IMR-90 (cell line): Measurements from ENCODE around the gene COL27A1. TPM values are rescaled to one million over a fixed set of nuclear protein-coding genes. Genes with fewer than 3 reads are reported as not detected.

Source experiments
- ATAC-seq: fragments of 200-7000 bp; cut with Tn5 transposase; 2 replicates; pipeline ENCODE4 v1.9.1; 2020; ENCODE audit warnings: low read depth, mild to moderate bottlenecking, moderate library complexity
- BruUV-seq: library from RNA; stranded (reverse); fragments of 400-500 nt; replicated peaks from 2 replicates; lab custom pipeline; 2021; lab: Mats Ljungman, UMichigan
- CTCF ChIA-PET: fragments of 300-600 bp; formaldehyde crosslinking; extraction: SDS; loops from one replicate; lab custom pipeline; 2021; ENCODE audit warnings: antibody characterized with exemption; lab: Yijun Ruan, JAX
- POLR2A ChIA-PET: fragments of 300-600 bp; sonication (Branson Sonifier 250); formaldehyde crosslinking; loops from one replicate; lab custom pipeline; 2022; ENCODE audit warnings: antibody characterized with exemption; ENCODE audit not compliant: unreplicated experiment; lab: Charles Lee
- DNase-seq: peaks from one replicate; pipeline ENCODE4 v3.0.0; 2013
- H2AFZ ChIP-seq: replicated peaks from 2 replicates; pipeline ENCODE3; 2013; ENCODE audit warnings: low read length, mild to moderate bottlenecking; ENCODE audit not compliant: poor library complexity
- H2AK5ac ChIP-seq: 2 replicates; pipeline ENCODE4 v1.6.1; 2013; ENCODE audit warnings: low read depth, low read length, inconsistent platforms
- H2AK9ac ChIP-seq: replicated peaks from 2 replicates; pipeline ENCODE3; 2013; ENCODE audit warnings: mild to moderate bottlenecking, low read depth, low read length, moderate library complexity; ENCODE audit not compliant: poor library complexity
- H2BK120ac ChIP-seq: 2 replicates; pipeline ENCODE4 v1.6.1; 2013; ENCODE audit warnings: low read depth, low read length, inconsistent platforms
- H2BK15ac ChIP-seq: 3 replicates; pipeline ENCODE4 v1.6.1; 2013; ENCODE audit warnings: low read depth, low read length, inconsistent platforms
- H2BK20ac ChIP-seq: 2 replicates; pipeline ENCODE4 v1.6.1; 2013; ENCODE audit warnings: low read depth, mild to moderate bottlenecking, inconsistent platforms, low read length, moderate library complexity
- H2BK5ac ChIP-seq: 2 replicates; pipeline ENCODE4 v1.6.1; 2013; ENCODE audit warnings: mild to moderate bottlenecking, low read depth, low read length, inconsistent platforms; ENCODE audit not compliant: poor library complexity, severe bottlenecking
- H3K14ac ChIP-seq: replicated peaks from 2 replicates; pipeline ENCODE4 v1.6.1; 2013; ENCODE audit warnings: low read depth, low read length, inconsistent platforms
- H3K18ac ChIP-seq: 2 replicates; pipeline ENCODE4 v1.6.1; 2013; ENCODE audit warnings: low read depth, low read length, control low read depth
- H3K23ac ChIP-seq: 2 replicates; pipeline ENCODE4 v1.6.1; 2013; ENCODE audit warnings: low read depth, low read length, inconsistent platforms
- H3K27ac ChIP-seq: 2 replicates; pipeline ENCODE4 v1.5.1; 2013; ENCODE audit warnings: mild to moderate bottlenecking, control low read depth, low read length; ENCODE audit not compliant: insufficient read depth
- H3K27me3 ChIP-seq: 2 replicates; pipeline ENCODE4 v1.6.1; 2013; ENCODE audit warnings: low read length; ENCODE audit not compliant: control insufficient read depth, insufficient read depth
- H3K36me3 ChIP-seq: 2 replicates; pipeline ENCODE4 v1.6.1; 2013; ENCODE audit warnings: low read length, mixed read lengths; ENCODE audit not compliant: control insufficient read depth, insufficient read depth
- H3K4ac ChIP-seq: 2 replicates; pipeline ENCODE4 v1.6.1; 2013; ENCODE audit warnings: low read depth, low read length, inconsistent platforms
- H3K4me1 ChIP-seq: 2 replicates; pipeline ENCODE4 v1.6.1; 2013; ENCODE audit warnings: low read length, mixed read lengths; ENCODE audit not compliant: control insufficient read depth, insufficient read depth
- H3K4me2 ChIP-seq: 2 replicates; pipeline ENCODE4 v1.6.1; 2013; ENCODE audit warnings: low read depth, mild to moderate bottlenecking, control low read depth, low read length, moderate library complexity
- H3K4me3 ChIP-seq: 2 replicates; pipeline ENCODE4 v1.5.1; 2013; ENCODE audit warnings: low read depth, mild to moderate bottlenecking, control low read depth, low read length, moderate library complexity; ENCODE audit not compliant: insufficient read depth
- H3K56ac ChIP-seq: 2 replicates; pipeline ENCODE4 v1.6.1; 2013; ENCODE audit warnings: low read length, inconsistent platforms; ENCODE audit not compliant: insufficient read depth; ENCODE audit errors: extremely low read depth
- H3K79me1 ChIP-seq, 2 experiments: 2 replicates each; pipeline ENCODE4 v1.6.1; 2013; ENCODE audit warnings: low read length in 2 of 2, inconsistent platforms in 1 of 2, low read depth in 1 of 2
- H3K9ac ChIP-seq: 2 replicates; pipeline ENCODE4 v1.6.1; 2013; ENCODE audit warnings: low read depth, low read length, control low read depth
- H3K9me1 ChIP-seq: 2 replicates; pipeline ENCODE4 v1.6.1; 2013; ENCODE audit warnings: low read length, inconsistent platforms; ENCODE audit not compliant: insufficient read depth
- H3K9me3 ChIP-seq: 2 replicates; pipeline ENCODE4 v1.6.1; 2013; ENCODE audit warnings: low read length; ENCODE audit not compliant: control insufficient read depth, insufficient read depth
- H4K20me1 ChIP-seq: 2 replicates; pipeline ENCODE4 v1.6.1; 2013; ENCODE audit warnings: low read length, inconsistent platforms; ENCODE audit not compliant: insufficient read depth
- H4K5ac ChIP-seq: 2 replicates; pipeline ENCODE4 v1.6.1; 2013; ENCODE audit warnings: mild to moderate bottlenecking, low read depth, low read length, control low read depth
- H4K8ac ChIP-seq, 2 experiments: 2 replicates each; pipeline ENCODE4 v1.6.1; 2013; ENCODE audit warnings: low read depth in 2 of 2, low read length in 2 of 2, control low read depth in 1 of 2, inconsistent platforms in 1 of 2
- H4K91ac ChIP-seq: 2 replicates; pipeline ENCODE4 v1.6.1; 2013; ENCODE audit warnings: low read depth, low read length, inconsistent platforms; ENCODE audit not compliant: insufficient read depth
- MAFK ChIP-seq: IDR thresholded peaks from 2 replicates; pipeline ENCODE4 v1.6.1; 2012; ENCODE audit warnings: low read depth, low read length, improper control_type of control experiment
- WGBS, 2 experiments: methylation state at CpG; one replicate each; pipeline versions ENCODE4 v1.1.5 to v1.1.7; 2013; ENCODE audit warnings: missing lambda C conversion rate in 2 of 2; ENCODE audit not compliant: insufficient read length in 1 of 2; ENCODE audit errors: extremely low coverage in 2 of 2; 5-methylcytosine and 5-hydroxymethylcytosine counted together
- dilution Hi-C: fragments of 300-500 bp; cut with HindIII; formaldehyde crosslinking; loops from one replicate; pipeline ENCODE4 v1.14.3; 2018; ENCODE audit warnings: low sequenced_read_pairs; ENCODE audit not compliant: unreplicated experiment
- in situ Hi-C: fragments of 300-500 bp; cut with MboI; formaldehyde crosslinking; loops from 3 replicates; pipeline ENCODE4 v1.14.3; 2019; ENCODE audit warnings: low sequenced_read_pairs, inconsistent platforms, mixed read lengths
- intact Hi-C: fragments of 100-400 bp; cut with micrococcal nuclease; formaldehyde crosslinking; loops from 2 replicates; pipeline ENCODE4 v1.10.0; 2022
- polyA plus RNA-seq, 3 experiments: library from polyadenylated mRNA; depleted of rRNA; stranded (reverse); fragments of >200 nt; gene quantifications; 2 replicates each; pipeline ENCODE4 v1.2.3, GENCODE V29; 2012; ENCODE audit warnings: low replicate concordance in 1 of 3
- total RNA-seq: library from RNA; depleted of rRNA; stranded (reverse); fragments of >200 nt; gene quantifications from 2 replicates; pipeline ENCODE4 v1.2.3, GENCODE V29; 2012
- TF ChIP-seq, protein P1 (sequence below): fragments of 150-350 bp; IDR thresholded peaks from 2 replicates; pipeline ENCODE4 v1.6.1; 2016; ENCODE audit warnings: low read depth, mild to moderate bottlenecking, low read length, moderate library complexity, borderline replicate concordance

COL27A1 gene
- total and polyA plus RNA-seq, 2 of the 4 experiments (the other 2 are of a cell fraction) = 3.2 to 18.3 TPM

DNA sequence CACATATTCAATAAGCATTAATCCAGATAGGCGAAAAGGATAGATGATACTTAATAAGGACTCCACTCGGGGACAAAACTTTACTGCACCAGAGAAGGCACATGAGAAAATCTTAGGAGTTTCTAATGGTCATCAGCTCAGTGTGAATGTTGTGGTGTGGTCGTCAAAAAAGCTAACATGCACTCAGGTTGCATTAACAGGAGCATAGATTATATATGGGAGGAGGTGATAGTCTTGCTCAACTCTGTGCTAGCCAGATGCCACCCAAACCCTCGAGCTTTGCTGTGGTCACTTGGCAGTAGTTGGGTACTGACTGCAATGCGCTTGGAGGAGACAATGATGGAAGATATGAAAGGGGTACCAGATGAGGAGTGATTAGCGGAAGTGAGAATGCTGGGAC lies 8.6 kb upstream of the COL27A1 start:
- Histone ChIP-seq H3K18ac (no peak overlapping the region), H2AFZ (no peak overlapping the region), H4K20me1 (no peaks in the 10 kb centered on the region), H2BK20ac (no peak overlapping the region), H3K9me3 (no peaks in the 10 kb centered on the region), H2BK5ac (no peak overlapping the region), H2BK120ac (no peak overlapping the region), H3K9ac (no peak overlapping the region), H3K79me1 (no peaks in the 10 kb centered on the region), H3K23ac (no peak overlapping the region), H3K4ac (no peak overlapping the region), H4K5ac (no peak overlapping the region), H3K56ac (no peak overlapping the region), H3K9me1 (no peaks in the 10 kb centered on the region), H2AK9ac (no peak overlapping the region), H3K4me3 (no peak overlapping the region), H3K27me3 (peaks cover 57% of the 10 kb centered on the region), H2AK5ac (no peak overlapping the region), H4K91ac (no peak overlapping the region), H2BK15ac (no peak overlapping the region), H4K8ac (no peak overlapping the region), H3K4me2 (no peak overlapping the region), H3K14ac (no peak overlapping the region), H3K36me3 (no peaks in the 10 kb centered on the region), H3K27ac (no peak overlapping the region), H3K4me1 (no peaks in the 10 kb centered on the region)
- ATAC-seq (no peak), DNase-seq (no peak)
- dilution Hi-C loops = no loop called here
- TF ChIP-seq MAFK = no peak
- TF ChIP-seq, protein P1, sequence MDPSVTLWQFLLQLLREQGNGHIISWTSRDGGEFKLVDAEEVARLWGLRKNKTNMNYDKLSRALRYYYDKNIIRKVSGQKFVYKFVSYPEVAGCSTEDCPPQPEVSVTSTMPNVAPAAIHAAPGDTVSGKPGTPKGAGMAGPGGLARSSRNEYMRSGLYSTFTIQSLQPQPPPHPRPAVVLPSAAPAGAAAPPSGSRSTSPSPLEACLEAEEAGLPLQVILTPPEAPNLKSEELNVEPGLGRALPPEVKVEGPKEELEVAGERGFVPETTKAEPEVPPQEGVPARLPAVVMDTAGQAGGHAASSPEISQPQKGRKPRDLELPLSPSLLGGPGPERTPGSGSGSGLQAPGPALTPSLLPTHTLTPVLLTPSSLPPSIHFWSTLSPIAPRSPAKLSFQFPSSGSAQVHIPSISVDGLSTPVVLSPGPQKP = no peak
- BruUV-seq = no TSS peak
- intact Hi-C loops = no loop called here
- ChIA-PET POLR2A (no interaction called here), CTCF (no interaction called here)
- in situ Hi-C loops = no loop called here
- WGBS, 2 experiments = 70% methylated on average over 4 of the region's 6 CpGs; no CpG with 5 or more reads in 1 of the 2 experiments
